SK-N-SH treated with all-trans-retinoic acid at 6 μM for 48 hours (cell line): ENCODE measurements around the gene FER.

Source experiments
- ARNTL ChIP-seq: fragments of 450-650 bp; formaldehyde crosslinking; IDR thresholded peaks from 2 replicates; pipeline ENCODE4 v1.5.0; 2020; ENCODE audit warnings: low read depth, mild to moderate bottlenecking, moderate library complexity, borderline replicate concordance
- BACH2 ChIP-seq: fragments of 250-450 bp; sonication (Bioruptor Pico); IDR thresholded peaks from 2 replicates; pipeline ENCODE4 v1.9.0; 2021; ENCODE audit warnings: mild to moderate bottlenecking, borderline replicate concordance
- ESRRG ChIP-seq: fragments of 250-450 bp; sonication (Bioruptor Pico); IDR thresholded peaks from 2 replicates; pipeline ENCODE4 v1.6.1; 2021; ENCODE audit warnings: mild to moderate bottlenecking
- PPARA ChIP-seq: fragments of 250-450 bp; sonication (Bioruptor Pico); IDR thresholded peaks from 2 replicates; pipeline ENCODE4 v1.5.0; 2020; ENCODE audit warnings: mild to moderate bottlenecking, borderline replicate concordance
- TCF4 ChIP-seq: fragments of 250-450 bp; sonication (Bioruptor Pico); IDR thresholded peaks from 2 replicates; pipeline ENCODE4 v1.8.0; 2021; ENCODE audit warnings: mild to moderate bottlenecking, moderate library complexity, borderline replicate concordance
- ZFP3 ChIP-seq: fragments of 250-450 bp; sonication (Bioruptor Pico); IDR thresholded peaks from 2 replicates; pipeline ENCODE4 v1.5.0; 2020; ENCODE audit warnings: mild to moderate bottlenecking, moderate library complexity
- ZFP30 ChIP-seq: fragments of 450-650 bp; formaldehyde crosslinking; IDR thresholded peaks from 2 replicates; pipeline ENCODE4 v1.5.0; 2022; ENCODE audit warnings: mild to moderate bottlenecking, moderate library complexity
- ZNF8 ChIP-seq: fragments of 450-650 bp; formaldehyde crosslinking; IDR thresholded peaks from 2 replicates; pipeline ENCODE4 v1.5.0; 2020; ENCODE audit warnings: mild to moderate bottlenecking, moderate library complexity
- TF ChIP-seq, protein P1 (sequence below): fragments of 250-450 bp; sonication (Bioruptor Pico); IDR thresholded peaks from 2 replicates; pipeline ENCODE4 v1.5.0; 2020; ENCODE audit warnings: mild to moderate bottlenecking, moderate library complexity
- TF ChIP-seq, protein P2 (sequence below): fragments of 250-450 bp; sonication (Bioruptor Pico); IDR thresholded peaks from 2 replicates; pipeline ENCODE4 v1.5.1; 2020; ENCODE audit warnings: low read depth, mild to moderate bottlenecking, moderate library complexity
- TF ChIP-seq, protein P3 (sequence below): fragments of 250-450 bp; sonication (Bioruptor Pico); IDR thresholded peaks from 2 replicates; pipeline ENCODE4 v1.8.0; 2021; ENCODE audit warnings: low read depth, mild to moderate bottlenecking, moderate library complexity, borderline replicate concordance

GRCh38 chr5:108998216-108998615, 250.5 kb downstream of the FER start:
- TF ChIP-seq, protein P1, sequence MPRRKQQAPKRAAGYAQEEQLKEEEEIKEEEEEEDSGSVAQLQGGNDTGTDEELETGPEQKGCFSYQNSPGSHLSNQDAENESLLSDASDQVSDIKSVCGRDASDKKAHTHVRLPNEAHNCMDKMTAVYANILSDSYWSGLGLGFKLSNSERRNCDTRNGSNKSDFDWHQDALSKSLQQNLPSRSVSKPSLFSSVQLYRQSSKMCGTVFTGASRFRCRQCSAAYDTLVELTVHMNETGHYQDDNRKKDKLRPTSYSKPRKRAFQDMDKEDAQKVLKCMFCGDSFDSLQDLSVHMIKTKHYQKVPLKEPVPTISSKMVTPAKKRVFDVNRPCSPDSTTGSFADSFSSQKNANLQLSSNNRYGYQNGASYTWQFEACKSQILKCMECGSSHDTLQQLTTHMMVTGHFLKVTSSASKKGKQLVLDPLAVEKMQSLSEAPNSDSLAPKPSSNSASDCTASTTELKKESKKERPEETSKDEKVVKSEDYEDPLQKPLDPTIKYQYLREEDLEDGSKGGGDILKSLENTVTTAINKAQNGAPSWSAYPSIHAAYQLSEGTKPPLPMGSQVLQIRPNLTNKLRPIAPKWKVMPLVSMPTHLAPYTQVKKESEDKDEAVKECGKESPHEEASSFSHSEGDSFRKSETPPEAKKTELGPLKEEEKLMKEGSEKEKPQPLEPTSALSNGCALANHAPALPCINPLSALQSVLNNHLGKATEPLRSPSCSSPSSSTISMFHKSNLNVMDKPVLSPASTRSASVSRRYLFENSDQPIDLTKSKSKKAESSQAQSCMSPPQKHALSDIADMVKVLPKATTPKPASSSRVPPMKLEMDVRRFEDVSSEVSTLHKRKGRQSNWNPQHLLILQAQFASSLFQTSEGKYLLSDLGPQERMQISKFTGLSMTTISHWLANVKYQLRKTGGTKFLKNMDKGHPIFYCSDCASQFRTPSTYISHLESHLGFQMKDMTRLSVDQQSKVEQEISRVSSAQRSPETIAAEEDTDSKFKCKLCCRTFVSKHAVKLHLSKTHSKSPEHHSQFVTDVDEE (CRISPR knock-in tag), result no peak
- TF ChIP-seq, protein P2, sequence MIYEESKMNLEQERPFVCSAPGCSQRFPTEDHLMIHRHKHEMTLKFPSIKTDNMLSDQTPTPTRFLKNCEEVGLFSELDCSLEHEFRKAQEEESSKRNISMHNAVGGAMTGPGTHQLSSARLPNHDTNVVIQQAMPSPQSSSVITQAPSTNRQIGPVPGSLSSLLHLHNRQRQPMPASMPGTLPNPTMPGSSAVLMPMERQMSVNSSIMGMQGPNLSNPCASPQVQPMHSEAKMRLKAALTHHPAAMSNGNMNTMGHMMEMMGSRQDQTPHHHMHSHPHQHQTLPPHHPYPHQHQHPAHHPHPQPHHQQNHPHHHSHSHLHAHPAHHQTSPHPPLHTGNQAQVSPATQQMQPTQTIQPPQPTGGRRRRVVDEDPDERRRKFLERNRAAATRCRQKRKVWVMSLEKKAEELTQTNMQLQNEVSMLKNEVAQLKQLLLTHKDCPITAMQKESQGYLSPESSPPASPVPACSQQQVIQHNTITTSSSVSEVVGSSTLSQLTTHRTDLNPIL (CRISPR knock-in tag), result no peak
- no peak for TF ChIP-seq TCF4 (CRISPR knock-in tag)
- no peak for TF ChIP-seq ZNF8 (CRISPR knock-in tag)
- TF ChIP-seq ZFP30, result no peak
- TF ChIP-seq BACH2, result no peak
- TF ChIP-seq, protein P3, sequence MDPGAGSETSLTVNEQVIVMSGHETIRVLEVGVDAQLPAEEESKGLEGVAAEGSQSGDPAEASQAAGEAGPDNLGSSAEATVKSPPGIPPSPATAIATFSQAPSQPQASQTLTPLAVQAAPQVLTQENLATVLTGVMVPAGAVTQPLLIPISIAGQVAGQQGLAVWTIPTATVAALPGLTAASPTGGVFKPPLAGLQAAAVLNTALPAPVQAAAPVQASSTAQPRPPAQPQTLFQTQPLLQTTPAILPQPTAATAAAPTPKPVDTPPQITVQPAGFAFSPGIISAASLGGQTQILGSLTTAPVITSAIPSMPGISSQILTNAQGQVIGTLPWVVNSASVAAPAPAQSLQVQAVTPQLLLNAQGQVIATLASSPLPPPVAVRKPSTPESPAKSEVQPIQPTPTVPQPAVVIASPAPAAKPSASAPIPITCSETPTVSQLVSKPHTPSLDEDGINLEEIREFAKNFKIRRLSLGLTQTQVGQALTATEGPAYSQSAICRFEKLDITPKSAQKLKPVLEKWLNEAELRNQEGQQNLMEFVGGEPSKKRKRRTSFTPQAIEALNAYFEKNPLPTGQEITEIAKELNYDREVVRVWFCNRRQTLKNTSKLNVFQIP (CRISPR knock-in tag), result no peak
- no peak for TF ChIP-seq ESRRG
- TF ChIP-seq ARNTL (CRISPR knock-in tag), result no peak
- TF ChIP-seq PPARA (CRISPR knock-in tag), result no peak
- TF ChIP-seq ZFP3 (CRISPR knock-in tag), result no peak
